Activated naive CD8-positive, alpha-beta T cell treated with anti-CD3 and anti-CD28 coated beads, Interleukin-2, amount 10 ng/mL, durations not matched to agents 7 days and 5 days (primary cell): ENCODE measurements around the gene IARS2. TPM values are rescaled to one million over a fixed set of nuclear protein-coding genes. Genes with fewer than 3 reads are reported as not detected.
"Not testable (repeated sequence)": the region's sequence is repeated elsewhere in the genome, so short reads cannot be mapped to it uniquely, and the experiment has no call there.

Experiments used
- ATAC-seq: fragments of 150-1000 bp; cut with Tn5 transposase; one replicate; pipeline ENCODE4 v1.10.0; 2021; ENCODE audit warnings: low read depth, moderate library complexity
- POLR2A ChIA-PET: fragments of 350-600 bp; sonication (Branson Sonifier 250); formaldehyde crosslinking; loops from one replicate; lab custom pipeline; 2021; ENCODE audit warnings: antibody characterized with exemption; lab: Charles Lee
- DNase-seq: peaks from one replicate; pipeline ENCODE4 v3.0.0; 2021
- H3K27ac Mint-ChIP-seq: one replicate; pipeline ENCODE4 v1.8.0; 2022; ENCODE audit warnings: mild to moderate bottlenecking, mixed read lengths
- H3K27me3 Mint-ChIP-seq: one replicate; pipeline ENCODE4 v1.8.0; 2022; ENCODE audit warnings: mild to moderate bottlenecking, moderate library complexity, mixed read lengths
- H3K36me3 Mint-ChIP-seq: one replicate; pipeline ENCODE4 v1.8.0; 2021; ENCODE audit warnings: mild to moderate bottlenecking, mixed read lengths
- H3K4me1 Mint-ChIP-seq: one replicate; pipeline ENCODE4 v1.8.0; 2021; ENCODE audit warnings: mixed read lengths
- H3K4me3 Mint-ChIP-seq: one replicate; pipeline ENCODE4 v1.8.0; 2022; ENCODE audit warnings: mild to moderate bottlenecking, moderate library complexity, mixed read lengths
- H3K9me3 Mint-ChIP-seq: one replicate; pipeline ENCODE4 v1.8.0; 2021; ENCODE audit warnings: mixed read lengths
- total RNA-seq, 2 experiments: library from RNA; stranded (reverse); gene quantifications; one replicate each; pipeline ENCODE4 v1.2.3, GENCODE V29; 2021

Gene IARS2
- total RNA-seq, 2 experiments from 2014 or later, result 48.7 to 49.0 TPM

- H3K4me1 Mint-ChIP-seq, result peaks cover 2% of the 10 kb centered on the region
- no peak overlapping the region for H3K27ac Mint-ChIP-seq
- H3K27me3 Mint-ChIP-seq, result no peaks in the 10 kb centered on the region
- H3K9me3 Mint-ChIP-seq, result no peaks in the 10 kb centered on the region
- DNase-seq (no peak), ATAC-seq (no peak)
- POLR2A ChIA-PET, result no interaction called here
- H3K4me3 Mint-ChIP-seq, result no peak overlapping the region
- peaks cover 6% of the 10 kb centered on the region for H3K36me3 Mint-ChIP-seq
These were observed 9.5 kb upstream of the IARS2 start for GRCh38 chr1:220084460-220084859.

DNA sequence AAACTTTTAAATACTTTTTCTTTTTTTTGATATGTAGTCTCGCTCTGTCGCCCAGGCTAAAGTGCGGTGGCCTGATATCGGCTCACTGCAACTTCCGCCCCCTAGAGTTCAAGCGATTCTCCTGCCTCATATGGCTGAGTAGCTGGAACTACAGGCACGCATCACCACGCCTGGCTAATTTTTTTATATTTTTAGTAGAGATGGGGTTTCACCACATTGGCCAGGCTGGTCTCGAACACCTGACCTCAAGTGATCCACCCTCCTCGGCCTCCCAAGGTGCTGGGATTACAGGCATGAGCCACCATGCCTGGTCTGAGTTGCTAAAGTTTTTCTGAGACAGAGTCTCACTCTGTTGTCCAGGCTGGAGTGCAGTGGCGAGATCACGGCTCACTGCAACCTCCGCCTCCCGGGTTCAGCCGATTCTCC lies 7.7 kb upstream of the IARS2 start:
- DNase-seq, POLR2A ChIA-PET, H3K4me1 Mint-ChIP-seq: not testable (repeated sequence)

DNA sequence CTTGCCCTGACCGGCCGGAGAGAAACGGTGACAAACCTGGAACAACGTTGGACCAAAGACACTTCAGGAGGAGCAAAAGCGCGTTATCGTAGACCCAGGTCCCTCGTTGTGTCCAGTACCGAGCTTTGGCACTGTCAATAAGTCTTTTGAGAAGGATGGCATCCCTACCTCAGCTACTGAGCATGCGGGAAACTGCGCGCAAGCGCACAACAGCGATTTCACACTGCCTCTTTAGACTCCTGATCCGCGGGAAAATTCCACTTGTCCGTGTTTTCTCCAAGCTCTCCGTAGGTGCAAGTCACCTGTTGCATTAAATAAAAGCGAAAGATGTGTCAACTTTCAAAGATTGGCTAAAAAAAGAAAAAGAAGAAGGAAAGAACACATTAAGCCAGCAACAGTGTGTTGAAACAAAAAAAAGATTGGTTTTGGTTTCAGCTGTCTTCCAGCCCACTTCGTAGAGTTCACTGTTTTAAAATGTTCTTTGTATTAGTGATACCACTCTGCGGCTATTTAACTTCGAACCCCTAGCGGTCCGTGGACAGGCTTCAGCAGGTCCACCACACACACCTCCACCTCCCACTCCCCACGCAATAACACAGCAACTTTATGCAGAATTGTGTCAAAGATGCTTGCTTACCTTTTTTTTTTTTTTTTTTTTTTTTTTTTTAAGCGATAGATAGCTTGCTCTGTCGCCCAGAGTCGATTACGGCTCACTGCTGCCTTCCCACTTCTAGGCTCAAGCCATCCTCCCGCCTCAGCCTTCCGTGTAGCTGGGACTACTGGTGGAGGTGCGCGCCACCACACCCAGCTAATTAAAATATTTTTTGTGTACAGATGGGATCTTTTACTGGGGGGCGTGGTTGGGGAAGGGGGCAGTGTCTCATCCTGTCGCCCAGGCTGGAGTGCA lies 4.0 kb upstream of the IARS2 start, which contains the start of gene BPNT1:
BPNT1 (minus strand) TSS at position 139 of the 907 bp plus-strand sequence. CDS start 9,942 bp downstream, outside the sequence.
- no peaks in the 10 kb centered on the region for H3K36me3 Mint-ChIP-seq
- no peaks in the 10 kb centered on the region for H3K9me3 Mint-ChIP-seq
- no peaks in the 10 kb centered on the region for H3K27me3 Mint-ChIP-seq
- peak within 1 kb of the TSS; percentile 86 for H3K27ac Mint-ChIP-seq
- peaks cover 7% of the 10 kb centered on the region for H3K4me1 Mint-ChIP-seq
- ATAC-seq (peak; percentile 82), DNase-seq (peak; percentile 90)
- POLR2A ChIA-PET, result interaction anchor here (0.6 to 2.5 kb wide), 10 partner anchors 13 to 643 kb away, joined by 3 to 10 read pairs (median 4); partner anchors contain the start of gene EPRS1
- H3K4me3 Mint-ChIP-seq, result peak within 1 kb of the TSS; percentile 96

More for the DNA sequence above, 7.7 kb upstream of the IARS2 start:
- not testable (repeated sequence) for H3K27me3 Mint-ChIP-seq, H3K4me3 Mint-ChIP-seq, H3K9me3 Mint-ChIP-seq, ATAC-seq, H3K27ac Mint-ChIP-seq, H3K36me3 Mint-ChIP-seq

GRCh38 chr1:220092694-220093093 lies 1.2 kb upstream of the IARS2 start:
- H3K4me3 Mint-ChIP-seq, result no peak overlapping the region
- no peaks in the 10 kb centered on the region for H3K9me3 Mint-ChIP-seq
- DNase-seq (no peak), ATAC-seq (no peak)
- peaks cover 4% of the 10 kb centered on the region for H3K36me3 Mint-ChIP-seq
- H3K4me1 Mint-ChIP-seq, result peaks cover 17% of the 10 kb centered on the region
- H3K27ac Mint-ChIP-seq, result no peak overlapping the region
- no peaks in the 10 kb centered on the region for H3K27me3 Mint-ChIP-seq
- POLR2A ChIA-PET, result no interaction called here

GRCh38 chr1:220093361-220094015 lies 444 bp upstream of the IARS2 start:
- Mint-ChIP-seq H3K36me3 (peaks cover 9% of the 10 kb centered on the region), H3K4me3 (no peak overlapping the region), H3K4me1 (peaks cover 19% of the 10 kb centered on the region), H3K9me3 (no peaks in the 10 kb centered on the region), H3K27me3 (no peaks in the 10 kb centered on the region), H3K27ac (peak overlapping the region; percentile 38)
- no peak for ATAC-seq
- DNase-seq, result no peak
- POLR2A ChIA-PET, result interaction anchor here (1.2 to 1.3 kb wide), 2 partner anchors 50 to 52 kb away, joined by 5 to 6 read pairs; no protein-coding TSS in a partner anchor

DNA sequence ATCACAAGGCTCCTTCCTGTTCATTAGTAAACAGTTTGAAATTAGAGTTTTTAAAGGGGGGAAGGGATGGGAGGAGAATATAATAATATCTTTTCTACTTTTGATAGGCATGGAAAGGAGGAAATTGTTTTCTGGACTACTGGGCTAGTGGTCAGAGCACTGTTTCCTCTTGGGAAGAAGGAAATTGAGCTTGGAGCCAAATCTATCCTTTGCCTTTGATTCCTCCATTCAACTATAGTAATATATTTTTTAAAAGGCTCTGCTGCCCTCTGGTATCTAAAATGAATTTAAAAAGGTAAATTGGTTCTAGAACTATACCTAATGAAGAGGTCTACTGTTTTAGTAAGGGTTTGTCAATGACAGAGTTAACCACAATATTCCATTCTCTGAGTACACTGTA lies 5.9 kb downstream of the IARS2 start:
- POLR2A ChIA-PET, result no interaction called here
- H3K36me3 Mint-ChIP-seq, result peaks cover 17% of the 10 kb centered on the region
- no peak overlapping the region for H3K4me3 Mint-ChIP-seq
- no peaks in the 10 kb centered on the region for H3K9me3 Mint-ChIP-seq
- H3K27ac Mint-ChIP-seq, result no peak overlapping the region
- no peak for DNase-seq
- peaks cover 13% of the 10 kb centered on the region for H3K4me1 Mint-ChIP-seq
- no peak for ATAC-seq
- no peaks in the 10 kb centered on the region for H3K27me3 Mint-ChIP-seq

- POLR2A ChIA-PET, result not testable (repeated sequence)
These were observed 16.5 kb downstream of the IARS2 start for GRCh38 chr1:220110473-220110872.

DNA sequence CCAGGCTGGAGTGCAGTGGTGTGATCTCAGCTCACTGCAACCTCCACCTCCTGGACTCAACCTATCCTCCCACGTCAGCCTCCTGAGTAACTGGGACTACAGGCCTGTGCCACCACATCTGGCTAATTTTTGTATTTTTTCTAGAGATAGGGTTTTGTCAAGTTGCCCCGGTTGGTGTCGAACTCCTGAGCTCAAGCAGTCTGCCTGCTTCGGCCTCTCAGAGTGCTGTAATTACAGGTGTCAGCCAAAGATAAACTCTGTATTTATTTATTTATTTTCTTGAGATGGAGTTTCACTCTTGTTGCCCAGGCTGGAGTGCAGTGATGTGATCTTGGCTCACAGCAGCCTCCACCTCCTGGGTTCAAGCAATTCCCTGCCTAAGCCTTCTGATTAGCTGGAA lies 18.7 kb downstream of the IARS2 start:
- ATAC-seq, H3K27ac Mint-ChIP-seq, H3K27me3 Mint-ChIP-seq, POLR2A ChIA-PET, H3K4me1 Mint-ChIP-seq, DNase-seq, H3K4me3 Mint-ChIP-seq, H3K9me3 Mint-ChIP-seq: not testable (repeated sequence)
- peaks cover 11% of the 10 kb centered on the region for H3K36me3 Mint-ChIP-seq

More at GRCh38 chr1:220110473-220110872, 16.5 kb downstream of the IARS2 start:
- ATAC-seq, H3K4me3 Mint-ChIP-seq, H3K27ac Mint-ChIP-seq, H3K27me3 Mint-ChIP-seq, H3K4me1 Mint-ChIP-seq, H3K9me3 Mint-ChIP-seq, DNase-seq: not testable (repeated sequence)
- peaks cover 14% of the 10 kb centered on the region for H3K36me3 Mint-ChIP-seq

GRCh38 chr1:220113136-220113695 lies 19.3 kb downstream of the IARS2 start:
- POLR2A ChIA-PET, result no interaction called here
- peaks cover 10% of the 10 kb centered on the region for H3K36me3 Mint-ChIP-seq
- H3K4me3 Mint-ChIP-seq, result no peak overlapping the region
- ATAC-seq (no peak), DNase-seq (no peak)
- H3K9me3 Mint-ChIP-seq, result no peaks in the 10 kb centered on the region
- H3K27me3 Mint-ChIP-seq, result no peaks in the 10 kb centered on the region
- no peak overlapping the region for H3K27ac Mint-ChIP-seq
- H3K4me1 Mint-ChIP-seq, result peaks cover 4% of the 10 kb centered on the region

DNA sequence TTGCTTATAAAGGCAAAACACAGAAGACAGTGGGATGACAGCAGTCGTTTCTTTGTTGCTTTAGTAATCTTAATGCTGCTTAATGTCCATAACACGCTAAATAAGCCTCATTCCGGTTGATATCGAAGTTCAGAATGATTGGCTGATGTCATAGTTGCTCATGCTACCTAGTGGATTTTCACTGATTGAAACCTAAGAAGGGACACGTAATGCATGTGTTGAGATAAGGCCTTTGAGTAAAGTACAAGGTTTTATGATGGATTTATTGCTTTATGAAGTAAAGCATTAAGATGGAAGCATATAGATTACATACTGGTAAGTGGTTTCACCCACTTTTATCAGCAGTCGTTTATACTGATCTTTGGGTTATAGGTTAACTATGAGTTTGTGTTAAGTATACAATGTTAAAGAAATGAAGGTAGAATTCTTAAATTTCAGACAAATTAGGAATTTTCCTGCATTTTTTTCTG lies 25.1 kb downstream of the IARS2 start:
- Mint-ChIP-seq H3K9me3 (no peaks in the 10 kb centered on the region), H3K27me3 (no peaks in the 10 kb centered on the region), H3K4me1 (peaks cover 4% of the 10 kb centered on the region), H3K36me3 (peaks cover 3% of the 10 kb centered on the region), H3K4me3 (no peak overlapping the region), H3K27ac (no peak overlapping the region)
- DNase-seq (no peak), ATAC-seq (no peak)
- POLR2A ChIA-PET, result no interaction called here

- no peak overlapping the region for H3K4me3 Mint-ChIP-seq
- H3K27ac Mint-ChIP-seq, result no peak overlapping the region
- DNase-seq (no peak), ATAC-seq (no peak)
- POLR2A ChIA-PET, result no interaction called here
- H3K36me3 Mint-ChIP-seq, result peaks cover 4% of the 10 kb centered on the region
- H3K9me3 Mint-ChIP-seq, result no peaks in the 10 kb centered on the region
- H3K27me3 Mint-ChIP-seq, result no peaks in the 10 kb centered on the region
- peaks cover 10% of the 10 kb centered on the region for H3K4me1 Mint-ChIP-seq
These were observed 28.0 kb downstream of the IARS2 start for GRCh38 chr1:220121791-220122530.

DNA sequence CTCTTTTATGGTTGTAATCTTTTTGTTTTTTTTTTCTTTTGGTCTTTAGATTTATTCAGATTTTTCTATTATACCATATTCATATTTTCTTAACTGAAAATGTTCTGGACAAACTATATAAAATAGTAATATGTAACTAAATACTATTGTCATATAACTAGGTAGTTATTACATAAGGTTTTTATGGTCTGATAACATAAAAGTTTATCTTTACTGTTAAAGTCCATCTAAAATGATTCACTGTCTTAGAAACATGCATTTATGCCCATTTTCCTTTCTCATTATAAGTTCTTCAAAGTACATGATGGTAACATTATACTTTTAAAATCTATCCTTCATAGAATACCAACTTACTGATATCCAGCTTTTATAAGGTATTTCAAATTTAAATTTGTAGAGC lies 29.1 kb downstream of the IARS2 start:
- no peak for DNase-seq
- H3K4me3 Mint-ChIP-seq, result no peak overlapping the region
- no peak for ATAC-seq
- POLR2A ChIA-PET, result no interaction called here
- peaks cover 9% of the 10 kb centered on the region for H3K36me3 Mint-ChIP-seq
- no peak overlapping the region for H3K27ac Mint-ChIP-seq
- no peaks in the 10 kb centered on the region for H3K27me3 Mint-ChIP-seq
- peaks cover 10% of the 10 kb centered on the region for H3K4me1 Mint-ChIP-seq
- H3K9me3 Mint-ChIP-seq, result no peaks in the 10 kb centered on the region

DNA sequence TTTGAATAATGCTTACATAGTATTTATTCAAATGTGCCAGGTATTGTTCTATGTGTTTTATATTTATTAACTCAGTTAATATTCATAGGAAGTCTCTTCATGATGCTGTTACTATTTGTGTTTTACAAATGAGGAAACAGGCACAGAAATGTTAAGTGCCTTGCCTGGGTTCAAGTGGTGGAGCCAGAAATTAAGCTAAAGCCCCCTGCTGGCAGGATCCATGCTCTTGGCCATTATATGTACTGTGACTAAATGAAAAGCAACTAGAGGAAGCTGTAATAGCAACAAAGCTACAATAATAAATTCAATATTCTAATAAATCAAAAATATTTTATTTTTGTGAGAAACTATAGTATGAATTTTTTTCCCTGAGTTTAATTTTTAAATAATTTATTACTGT lies 30.0 kb downstream of the IARS2 start:
- no peaks in the 10 kb centered on the region for H3K9me3 Mint-ChIP-seq
- POLR2A ChIA-PET, result no interaction called here

More for the DNA sequence above, 30.0 kb downstream of the IARS2 start:
- Mint-ChIP-seq H3K36me3 (peaks cover 12% of the 10 kb centered on the region), H3K27me3 (no peaks in the 10 kb centered on the region), H3K27ac (no peak overlapping the region), H3K4me3 (no peak overlapping the region), H3K4me1 (peaks cover 10% of the 10 kb centered on the region)
- DNase-seq, result no peak
- ATAC-seq, result no peak
